Stomach (tissue), 9 donors: Measurements from ENCODE around the gene RANBP3. TPM values are rescaled to one million over a fixed set of nuclear protein-coding genes. Genes with fewer than 3 reads are reported as not detected.

Experiments used
- DNase-seq, 2 donors: peaks; one replicate each; pipeline versions ENCODE4 v3.0.0 to v3.0.0-alpha.2; 2013 to 2019
- H3K27ac ChIP-seq, 5 donors: fragments of 200-600 bp in 4 of 5; sonication (generic) in 4 of 5; one replicate each; pipeline ENCODE4 v1.5.1; 2013 to 2019; ENCODE audit warnings: mild to moderate bottlenecking in 1 of 5, moderate library complexity in 1 of 5
- H3K27me3 ChIP-seq, 3 donors: fragments of 200-600 bp; sonication (generic); one replicate each; pipeline ENCODE4 v1.5.1; 2017 to 2019; ENCODE audit warnings: mixed run types in 1 of 3
- H3K36me3 ChIP-seq, 4 donors: fragments of 200-600 bp; sonication (generic); 1 replicate in 3 of 4; 2 replicates in 1 of 4; pipeline ENCODE4 v1.5.1; 2016 to 2019
- H3K4me1 ChIP-seq, 4 donors: fragments of 200-600 bp; sonication (generic); one replicate each; pipeline ENCODE4 v1.5.1; 2016 to 2019
- H3K4me3 ChIP-seq, 4 donors: fragments of 200-600 bp; sonication (generic) in 3 of 4; one replicate each; pipeline ENCODE4 v1.5.1; 2016 to 2019; ENCODE audit warnings: mild to moderate bottlenecking in 1 of 4
- H3K9me3 ChIP-seq, 4 donors: fragments of 200-600 bp; sonication (generic); one replicate each; pipeline ENCODE4 v1.5.1; 2016 to 2019
- EP300 ChIP-seq: sonication (generic); formaldehyde crosslinking; IDR thresholded peaks from one replicate; pipeline ENCODE4 v1.6.1; 2017; ENCODE audit warnings: antibody characterized with exemption
- POLR2A ChIP-seq, 4 donors: fragments of 450-650 bp; IDR thresholded peaks; one replicate each; pipeline ENCODE4 v1.6.1; 2016; ENCODE audit warnings: antibody characterized with exemption in 4 of 4, control low read depth in 2 of 4, mild to moderate bottlenecking in 1 of 4, moderate library complexity in 1 of 4
- POLR2AphosphoS5 ChIP-seq, 3 donors: sonication (generic); formaldehyde crosslinking; IDR thresholded peaks; one replicate each; pipeline ENCODE4 v1.6.1; 2016; ENCODE audit warnings: antibody characterized with exemption in 3 of 3
- WGBS, 5 donors: extraction: QIAGEN DNeasy Blood & Tissue Kit in 3 of 5; methylation state at CpG; one replicate each; pipeline versions ENCODE4 v1.1.5 to v1.1.7; 2013 to 2018; 5-methylcytosine and 5-hydroxymethylcytosine counted together
- intact Hi-C: fragments of 100-400 bp; cut with DNase I; formaldehyde crosslinking; loops from one replicate; pipeline ENCODE4 v1.15.1; 2023; ENCODE audit warnings: low total_unique reads
- polyA plus RNA-seq, 3 donors: library from polyadenylated mRNA; stranded (reverse); fragments of 200-250 nt; gene quantifications; one replicate each; pipeline ENCODE4 v1.2.3, GENCODE V29; 2013
- total RNA-seq, 5 donors: library from RNA; depleted of rRNA; stranded (reverse); fragments of >200 nt; gene quantifications; one replicate each; pipeline versions ENCODE4 v1.1.0 to v1.2.3, GENCODE V29; 2014 to 2016
- TF ChIP-seq, protein P1 (sequence below), 7 experiments: fragments of 450-650 bp in 4 of 7; fragments of 200-600 bp in 3 of 7; sonication (generic) in 3 of 7; IDR thresholded peaks; one replicate each; pipeline ENCODE4 v1.5.1; 2016 to 2019; ENCODE audit warnings: antibody characterized with exemption in 7 of 7, control low read depth in 2 of 7, mild to moderate bottlenecking in 1 of 7
- donor health status: healthy with polysubstance abuse.
- donor health status: Bipolar disorder and iron deficiency.
- donor health status: healthy.

Gene RANBP3
- total and polyA plus RNA-seq, 8 donors: 27.7 to 235 (median 39.2) TPM

DNA sequence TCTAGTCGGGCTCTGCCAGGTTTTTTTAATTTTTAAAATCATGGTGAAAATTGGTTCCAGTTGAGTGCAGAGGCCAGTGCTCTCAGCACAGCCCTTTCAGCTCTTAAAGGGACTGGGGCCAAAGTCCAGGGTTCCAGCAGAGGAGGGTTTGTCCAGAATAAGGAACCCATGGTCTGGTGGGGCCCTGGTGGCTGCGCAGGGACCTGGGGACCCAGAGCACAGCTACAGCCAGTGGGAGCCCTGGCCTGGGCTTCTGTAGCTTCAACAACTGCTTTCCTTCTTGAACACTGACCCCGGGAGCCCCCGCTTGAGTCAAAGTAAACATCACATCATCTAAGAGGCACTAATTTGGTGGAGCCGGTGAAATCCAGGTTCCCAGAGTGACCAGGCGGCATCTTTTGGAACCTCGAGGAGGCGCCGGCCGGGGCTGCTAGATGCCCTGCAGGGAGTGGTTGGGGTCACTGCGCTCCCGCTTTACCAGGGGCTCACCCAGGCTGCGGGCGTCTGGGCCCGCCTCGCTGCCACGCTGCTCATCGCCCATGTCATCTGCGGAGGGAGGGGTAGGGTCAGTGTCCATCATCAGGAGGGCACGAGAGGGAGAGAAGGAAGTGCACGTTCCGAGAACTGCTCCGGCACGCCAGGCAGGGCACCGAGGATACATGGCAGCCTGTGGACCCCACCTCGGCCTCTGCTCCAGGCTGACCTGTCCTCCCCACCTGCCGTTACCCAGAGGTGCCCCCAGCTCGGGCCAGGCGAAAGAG, 16.6 kb upstream of the RANBP3 start:
- intact Hi-C loops: no loop called here
- 88 to 91% (median 89%) methylated on average over 22 to 29 of the region's 29 CpGs for WGBS, 5 donors
- Histone ChIP-seq H3K27me3 (no peaks in the 10 kb centered on the region), H3K36me3 (peaks cover 0 to 51% (median 39%) of the 10 kb centered on the region in 4 donors), H3K9me3 (no peaks in the 10 kb centered on the region), H3K4me3 (no peak overlapping the region), H3K27ac (peak overlapping the region in 2 of 5 donors; percentile 7 to 64), H3K4me1 (peaks cover 9 to 29% (median 21%) of the 10 kb centered on the region in 4 donors)
- TF ChIP-seq POLR2A (IDR thresholded peaks at IDR 0.05) (no peak), EP300 (no peak), POLR2AphosphoS5 (IDR thresholded peaks at IDR 0.05) (no peak)
- TF ChIP-seq, protein P1, sequence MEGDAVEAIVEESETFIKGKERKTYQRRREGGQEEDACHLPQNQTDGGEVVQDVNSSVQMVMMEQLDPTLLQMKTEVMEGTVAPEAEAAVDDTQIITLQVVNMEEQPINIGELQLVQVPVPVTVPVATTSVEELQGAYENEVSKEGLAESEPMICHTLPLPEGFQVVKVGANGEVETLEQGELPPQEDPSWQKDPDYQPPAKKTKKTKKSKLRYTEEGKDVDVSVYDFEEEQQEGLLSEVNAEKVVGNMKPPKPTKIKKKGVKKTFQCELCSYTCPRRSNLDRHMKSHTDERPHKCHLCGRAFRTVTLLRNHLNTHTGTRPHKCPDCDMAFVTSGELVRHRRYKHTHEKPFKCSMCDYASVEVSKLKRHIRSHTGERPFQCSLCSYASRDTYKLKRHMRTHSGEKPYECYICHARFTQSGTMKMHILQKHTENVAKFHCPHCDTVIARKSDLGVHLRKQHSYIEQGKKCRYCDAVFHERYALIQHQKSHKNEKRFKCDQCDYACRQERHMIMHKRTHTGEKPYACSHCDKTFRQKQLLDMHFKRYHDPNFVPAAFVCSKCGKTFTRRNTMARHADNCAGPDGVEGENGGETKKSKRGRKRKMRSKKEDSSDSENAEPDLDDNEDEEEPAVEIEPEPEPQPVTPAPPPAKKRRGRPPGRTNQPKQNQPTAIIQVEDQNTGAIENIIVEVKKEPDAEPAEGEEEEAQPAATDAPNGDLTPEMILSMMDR (IDR thresholded peaks at IDR 0.05): no peak
- DNase-seq: no peak

DNA sequence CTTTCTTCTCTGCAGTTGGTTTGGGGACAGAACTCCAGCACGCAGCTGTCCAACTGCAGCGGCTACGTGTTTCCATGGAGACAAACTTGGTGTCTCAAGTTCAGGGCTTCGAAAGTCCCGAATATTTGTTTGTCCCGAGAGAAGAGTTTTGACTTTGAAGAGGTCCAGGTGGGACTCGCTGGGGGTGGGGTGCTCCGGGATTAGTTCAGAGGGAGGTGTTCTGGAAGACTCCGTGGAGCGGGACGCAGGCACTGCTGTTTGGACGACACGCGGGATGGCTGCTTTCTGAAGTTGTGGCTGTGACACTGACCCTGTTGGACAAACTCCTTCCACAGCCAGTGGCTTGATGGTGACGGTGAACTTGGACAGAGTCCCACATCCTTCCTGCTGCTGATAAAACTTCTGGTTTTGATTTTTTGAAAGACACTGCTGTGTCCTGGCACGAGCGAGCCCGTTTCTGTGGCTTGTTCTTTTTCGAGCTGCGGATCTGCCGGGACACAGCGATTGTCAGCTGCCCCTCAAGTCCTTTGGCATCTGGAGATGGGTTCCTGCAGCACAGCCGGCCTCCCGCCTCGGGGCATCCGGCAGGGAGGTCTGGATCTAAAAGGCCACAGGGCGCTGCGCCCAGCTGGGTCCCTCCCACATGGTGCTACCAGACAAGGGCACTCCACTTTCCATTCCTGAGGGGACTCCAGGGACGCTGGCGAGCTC, 15.9 kb upstream of the RANBP3 start:
- Histone ChIP-seq H3K36me3 (peaks cover 0 to 43% (median 31%) of the 10 kb centered on the region in 4 donors), H3K27ac (peak overlapping the region in 4 of 5 donors; percentile 7 to 64 (median 18)), H3K4me3 (peak overlapping the region in 1 of 4 donors; percentile 6), H3K9me3 (no peaks in the 10 kb centered on the region), H3K27me3 (no peaks in the 10 kb centered on the region), H3K4me1 (peaks cover 9 to 29% (median 21%) of the 10 kb centered on the region in 4 donors)
- peak; percentile 46 to 72 for DNase-seq
- 29 to 46% (median 36%) methylated on average over 29 to 30 of the region's 30 CpGs for WGBS, 5 donors
- TF ChIP-seq POLR2A (IDR thresholded peaks at IDR 0.05) (no peak), EP300 (no peak), POLR2AphosphoS5 (IDR thresholded peaks at IDR 0.05) (no peak)
- TF ChIP-seq, protein P1 (IDR thresholded peaks at IDR 0.05): no peak
- intact Hi-C loops: no loop called here

DNA sequence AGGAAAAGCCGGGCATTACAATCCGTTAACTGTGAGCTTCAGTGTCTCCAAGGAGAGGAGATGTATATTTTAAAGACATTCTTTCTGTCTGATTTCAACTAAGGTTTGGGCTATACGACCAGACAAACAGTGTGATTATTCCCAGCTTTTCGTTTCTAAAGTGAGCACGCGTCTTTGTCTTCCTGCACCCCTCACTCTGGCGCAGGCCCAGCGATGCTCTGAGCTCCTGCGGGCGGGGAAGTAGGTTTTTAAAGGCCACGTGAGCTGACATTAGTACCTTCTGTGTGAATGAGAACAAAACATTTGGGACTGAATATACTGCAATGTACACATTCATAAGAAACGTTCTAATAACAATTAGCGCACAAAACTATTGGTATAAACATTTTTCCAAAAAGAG, 15.3 kb upstream of the RANBP3 start:
- 57 to 79% (median 75%) methylated on average over 13 of the region's 13 CpGs for WGBS, 5 donors
- peak overlapping the region in 2 of 5 donors; percentile 18 to 72 for H3K27ac ChIP-seq
- TF ChIP-seq, protein P1 (IDR thresholded peaks at IDR 0.05): no peak
- TF ChIP-seq POLR2AphosphoS5 (IDR thresholded peaks at IDR 0.05) (no peak), EP300 (no peak), POLR2A (IDR thresholded peaks at IDR 0.05) (no peak)
- no peak for DNase-seq
- H3K36me3 ChIP-seq: peaks cover 0 to 38% (median 27%) of the 10 kb centered on the region in 4 donors
- peaks cover 9 to 30% (median 21%) of the 10 kb centered on the region in 4 donors for H3K4me1 ChIP-seq
- no peaks in the 10 kb centered on the region for H3K27me3 ChIP-seq
- intact Hi-C loops: no loop called here
- no peaks in the 10 kb centered on the region for H3K9me3 ChIP-seq
- H3K4me3 ChIP-seq: no peak overlapping the region

DNA sequence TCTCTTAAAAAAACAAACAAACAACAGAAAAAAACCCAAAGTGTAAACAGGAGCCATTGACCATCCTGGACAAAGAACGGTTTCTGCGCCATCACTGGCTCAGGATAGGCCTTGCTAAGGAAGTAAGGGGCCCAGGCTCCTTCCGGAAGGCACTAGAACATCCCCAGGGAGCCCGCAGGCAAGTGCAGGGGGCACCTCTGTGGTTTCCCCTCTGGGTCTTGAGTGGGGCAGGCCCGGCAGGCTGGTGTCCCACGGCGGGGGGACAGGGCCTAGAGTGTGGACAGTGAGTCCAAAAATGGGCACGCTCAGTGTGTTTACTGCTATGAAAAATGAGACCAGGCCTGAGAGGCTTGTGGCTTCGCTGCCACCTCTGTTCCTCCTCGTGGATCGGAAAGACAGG, 14.8 kb upstream of the RANBP3 start:
- DNase-seq: no peak
- 78 to 95% (median 84%) methylated on average over 11 of the region's 11 CpGs for WGBS, 5 donors
- TF ChIP-seq POLR2AphosphoS5 (IDR thresholded peaks at IDR 0.05) (no peak), POLR2A (IDR thresholded peaks at IDR 0.05) (no peak), EP300 (no peak)
- TF ChIP-seq, protein P1 (IDR thresholded peaks at IDR 0.05): no peak
- Histone ChIP-seq H3K9me3 (no peaks in the 10 kb centered on the region), H3K27me3 (no peaks in the 10 kb centered on the region), H3K4me3 (no peak overlapping the region), H3K4me1 (peaks cover 9 to 35% (median 24%) of the 10 kb centered on the region in 4 donors), H3K36me3 (peaks cover 0 to 34% (median 26%) of the 10 kb centered on the region in 4 donors), H3K27ac (peak overlapping the region in 2 of 5 donors; percentile 18 to 72)
- intact Hi-C loops: no loop called here
